ENCODE data around the gene ZSWIM6.

DNA sequence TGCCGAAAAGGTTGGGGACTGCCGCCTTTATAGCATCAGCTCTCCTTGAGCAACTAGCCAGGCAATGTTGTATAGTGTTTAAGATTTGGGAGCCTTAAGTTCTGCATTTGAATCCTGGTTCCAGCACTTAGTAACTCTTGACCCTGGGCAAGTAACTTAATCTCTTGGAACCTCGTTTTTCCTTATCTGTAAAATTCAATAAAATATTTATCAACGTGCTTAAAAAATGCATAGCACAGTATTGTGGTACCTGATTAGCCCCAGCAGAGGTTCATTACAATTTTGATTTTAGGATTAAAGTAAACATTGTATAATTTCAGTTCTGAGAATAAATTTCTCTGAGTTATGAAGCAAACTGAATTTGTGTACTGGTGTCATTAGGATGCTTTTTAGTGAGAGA lies 66.4 kb downstream of the ZSWIM6 start:
- TF ChIP-seq, protein P1, sequence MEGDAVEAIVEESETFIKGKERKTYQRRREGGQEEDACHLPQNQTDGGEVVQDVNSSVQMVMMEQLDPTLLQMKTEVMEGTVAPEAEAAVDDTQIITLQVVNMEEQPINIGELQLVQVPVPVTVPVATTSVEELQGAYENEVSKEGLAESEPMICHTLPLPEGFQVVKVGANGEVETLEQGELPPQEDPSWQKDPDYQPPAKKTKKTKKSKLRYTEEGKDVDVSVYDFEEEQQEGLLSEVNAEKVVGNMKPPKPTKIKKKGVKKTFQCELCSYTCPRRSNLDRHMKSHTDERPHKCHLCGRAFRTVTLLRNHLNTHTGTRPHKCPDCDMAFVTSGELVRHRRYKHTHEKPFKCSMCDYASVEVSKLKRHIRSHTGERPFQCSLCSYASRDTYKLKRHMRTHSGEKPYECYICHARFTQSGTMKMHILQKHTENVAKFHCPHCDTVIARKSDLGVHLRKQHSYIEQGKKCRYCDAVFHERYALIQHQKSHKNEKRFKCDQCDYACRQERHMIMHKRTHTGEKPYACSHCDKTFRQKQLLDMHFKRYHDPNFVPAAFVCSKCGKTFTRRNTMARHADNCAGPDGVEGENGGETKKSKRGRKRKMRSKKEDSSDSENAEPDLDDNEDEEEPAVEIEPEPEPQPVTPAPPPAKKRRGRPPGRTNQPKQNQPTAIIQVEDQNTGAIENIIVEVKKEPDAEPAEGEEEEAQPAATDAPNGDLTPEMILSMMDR (IDR thresholded peaks at IDR 0.05) = no peak
- no peak for TF ChIP-seq POLR2A (IDR thresholded peaks at IDR 0.05)
- no peak for TF ChIP-seq POLR2AphosphoS5 (IDR thresholded peaks at IDR 0.05)
- no peak for TF ChIP-seq EP300 (IDR thresholded peaks at IDR 0.05; ENCODE audit: low read depth)

All from transverse colon (tissue), 4 donors.